Ramos (cell line): ENCODE measurements around the gene TMEM170B.

Source experiments
- in situ Hi-C: fragments of 300-500 bp; cut with MboI; formaldehyde crosslinking; loops from one replicate; pipeline ENCODE4 v1.14.3; 2022; ENCODE audit warnings: low sequenced_read_pairs; ENCODE audit not compliant: unreplicated experiment

Gene TMEM170B

GRCh38 chr6:11537229-11538051 is at the start of gene TMEM170B:
Gene TMEM170B, plus strand, starts transcription at chr6:11537749. Its CDS starts 529 bp downstream, at chr6:11538278.
- in situ Hi-C loops: no loop called here

GRCh38 chr6:11490996-11491395 is 46.6 kb upstream of the TMEM170B start:
- in situ Hi-C loops: loop anchor here (10.0 kb wide), 1 partner anchor 536 kb away; no protein-coding TSS in a partner anchor

GRCh38 chr6:11491596-11492463 is 45.7 kb upstream of the TMEM170B start:
- in situ Hi-C loops: loop anchor here (10.0 kb wide), 1 partner anchor 537 kb away; no protein-coding TSS in a partner anchor

- in situ Hi-C loops: loop anchor here (10.0 kb wide), 1 partner anchor 538 kb away; no protein-coding TSS in a partner anchor
These were observed 44.9 kb upstream of the TMEM170B start for GRCh38 chr6:11492464-11493290.

- in situ Hi-C loops: loop anchor here (10.0 kb wide), 1 partner anchor 539 kb away; no protein-coding TSS in a partner anchor
These were observed 43.6 kb upstream of the TMEM170B start for GRCh38 chr6:11493974-11494373.

- in situ Hi-C loops: loop anchor here (5.0 to 10.0 kb wide), 3 partner anchors 323 to 540 kb away; no protein-coding TSS in a partner anchor
These were observed 42.6 kb upstream of the TMEM170B start for GRCh38 chr6:11494786-11495564.

GRCh38 chr6:11495565-11496145 is 41.9 kb upstream of the TMEM170B start:
- in situ Hi-C loops: loop anchor here (5.0 to 10.0 kb wide), 3 partner anchors 323 to 541 kb away; no protein-coding TSS in a partner anchor

- in situ Hi-C loops: loop anchor here (5.0 to 10.0 kb wide), 3 partner anchors 324 to 542 kb away; no protein-coding TSS in a partner anchor
These were observed 41.1 kb upstream of the TMEM170B start for GRCh38 chr6:11496152-11497060.

GRCh38 chr6:11497107-11497506 is 40.4 kb upstream of the TMEM170B start:
- in situ Hi-C loops: loop anchor here (5.0 to 10.0 kb wide), 3 partner anchors 325 to 542 kb away; no protein-coding TSS in a partner anchor

GRCh38 chr6:11497881-11498280 is 39.7 kb upstream of the TMEM170B start:
- in situ Hi-C loops: loop anchor here (5.0 to 10.0 kb wide), 3 partner anchors 326 to 543 kb away; no protein-coding TSS in a partner anchor

- in situ Hi-C loops: no loop called here
These were observed 37.5 kb upstream of the TMEM170B start for GRCh38 chr6:11500008-11500407.

GRCh38 chr6:11509471-11509870 is 28.1 kb upstream of the TMEM170B start:
- in situ Hi-C loops: no loop called here

GRCh38 chr6:11514672-11515071 is 22.9 kb upstream of the TMEM170B start:
- in situ Hi-C loops: no loop called here

GRCh38 chr6:11515763-11516162 is 21.8 kb upstream of the TMEM170B start:
- in situ Hi-C loops: no loop called here

- in situ Hi-C loops: no loop called here
These were observed 14.5 kb upstream of the TMEM170B start for GRCh38 chr6:11522812-11523605.

GRCh38 chr6:11525468-11526155 is 11.9 kb upstream of the TMEM170B start:
- in situ Hi-C loops: no loop called here
